ENCODE results near the gene PHGDH. TPM values are rescaled to one million over a fixed set of nuclear protein-coding genes. Genes with fewer than 3 reads are reported as not detected.

PHGDH gene
- total RNA-seq, 1 experiment from 2014 or later = 499 TPM

GRCh38 chr1:119664067-119664466, 47.7 kb upstream of the PHGDH start:
- intact Hi-C loops (cut with micrococcal nuclease; ENCODE audit: unreplicated experiment) = no loop called here

GRCh38 chr1:119667173-119667572, 44.6 kb upstream of the PHGDH start:
- ChIA-PET CTCF (no interaction called here), POLR2A (ENCODE audit: low non-redundant PET) (no interaction called here)
- Histone ChIP-seq H3K4me3 (ENCODE audit: low read depth, low read length, poor library complexity, severe bottlenecking) (no peak overlapping the region), H3K4me1 (ENCODE audit: insufficient read depth, low read length, poor library complexity, severe bottlenecking) (no peaks in the 10 kb centered on the region), H3K9me3 (ENCODE audit: low read depth, low read length, poor library complexity, severe bottlenecking) (no peaks in the 10 kb centered on the region), H3K27me3 (replicated peaks; ENCODE audit: insufficient read depth, low read depth, low read length, poor library complexity) (no peaks in the 10 kb centered on the region), H3K36me3 (ENCODE audit: insufficient read depth, low read length, poor library complexity, severe bottlenecking) (no peaks in the 10 kb centered on the region), H3K27ac (ENCODE audit: low read depth, low read length, poor library complexity, severe bottlenecking) (no peak overlapping the region)
- intact Hi-C loops (cut with micrococcal nuclease; ENCODE audit: unreplicated experiment) = no loop called here
- no TSS peak for BruUV-seq (replicated peaks)
- no peak for DNase-seq (ENCODE audit: low spot score)
- TF ChIP-seq EZH2 (IDR thresholded peaks at IDR 0.05; ENCODE audit: borderline replicate concordance, low read depth, low read length, poor library complexity, severe bottlenecking) = no peak
- TF ChIP-seq, protein P1, sequence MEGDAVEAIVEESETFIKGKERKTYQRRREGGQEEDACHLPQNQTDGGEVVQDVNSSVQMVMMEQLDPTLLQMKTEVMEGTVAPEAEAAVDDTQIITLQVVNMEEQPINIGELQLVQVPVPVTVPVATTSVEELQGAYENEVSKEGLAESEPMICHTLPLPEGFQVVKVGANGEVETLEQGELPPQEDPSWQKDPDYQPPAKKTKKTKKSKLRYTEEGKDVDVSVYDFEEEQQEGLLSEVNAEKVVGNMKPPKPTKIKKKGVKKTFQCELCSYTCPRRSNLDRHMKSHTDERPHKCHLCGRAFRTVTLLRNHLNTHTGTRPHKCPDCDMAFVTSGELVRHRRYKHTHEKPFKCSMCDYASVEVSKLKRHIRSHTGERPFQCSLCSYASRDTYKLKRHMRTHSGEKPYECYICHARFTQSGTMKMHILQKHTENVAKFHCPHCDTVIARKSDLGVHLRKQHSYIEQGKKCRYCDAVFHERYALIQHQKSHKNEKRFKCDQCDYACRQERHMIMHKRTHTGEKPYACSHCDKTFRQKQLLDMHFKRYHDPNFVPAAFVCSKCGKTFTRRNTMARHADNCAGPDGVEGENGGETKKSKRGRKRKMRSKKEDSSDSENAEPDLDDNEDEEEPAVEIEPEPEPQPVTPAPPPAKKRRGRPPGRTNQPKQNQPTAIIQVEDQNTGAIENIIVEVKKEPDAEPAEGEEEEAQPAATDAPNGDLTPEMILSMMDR (conservative IDR thresholded peaks at IDR 0.05; ENCODE audit: low read depth, low read length) = no peak

More at GRCh38 chr1:119664067-119664466, 47.7 kb upstream of the PHGDH start:
- CTCF ChIA-PET = no interaction called here
- H3K27me3 ChIP-seq (replicated peaks; ENCODE audit: insufficient read depth, low read depth, low read length, poor library complexity) = no peaks in the 10 kb centered on the region
- H3K36me3 ChIP-seq (ENCODE audit: insufficient read depth, low read length, poor library complexity, severe bottlenecking) = no peaks in the 10 kb centered on the region
- no peak for TF ChIP-seq EZH2 (IDR thresholded peaks at IDR 0.05; ENCODE audit: borderline replicate concordance, low read depth, low read length, poor library complexity, severe bottlenecking)
- TF ChIP-seq, protein P1 (conservative IDR thresholded peaks at IDR 0.05; ENCODE audit: low read depth, low read length) = no peak
- POLR2A ChIA-PET (ENCODE audit: low non-redundant PET) = no interaction called here
- H3K9me3 ChIP-seq (ENCODE audit: low read depth, low read length, poor library complexity, severe bottlenecking) = no peaks in the 10 kb centered on the region
- H3K27ac ChIP-seq (ENCODE audit: low read depth, low read length, poor library complexity, severe bottlenecking) = no peak overlapping the region
- no peak overlapping the region for H3K4me3 ChIP-seq (ENCODE audit: low read depth, low read length, poor library complexity, severe bottlenecking)
- peaks cover 3% of the 10 kb centered on the region for H3K4me1 ChIP-seq (ENCODE audit: insufficient read depth, low read length, poor library complexity, severe bottlenecking)
- no peak for DNase-seq (ENCODE audit: low spot score)
- no TSS peak for BruUV-seq (replicated peaks)

GRCh38 chr1:119670898-119671297, 40.8 kb upstream of the PHGDH start:
- no peak for DNase-seq (ENCODE audit: low spot score)
- Histone ChIP-seq H3K27me3 (replicated peaks; ENCODE audit: insufficient read depth, low read depth, low read length, poor library complexity) (no peaks in the 10 kb centered on the region), H3K4me3 (ENCODE audit: low read depth, low read length, poor library complexity, severe bottlenecking) (no peak overlapping the region), H3K4me1 (ENCODE audit: insufficient read depth, low read length, poor library complexity, severe bottlenecking) (no peaks in the 10 kb centered on the region), H3K27ac (ENCODE audit: low read depth, low read length, poor library complexity, severe bottlenecking) (no peak overlapping the region), H3K36me3 (ENCODE audit: insufficient read depth, low read length, poor library complexity, severe bottlenecking) (no peaks in the 10 kb centered on the region), H3K9me3 (ENCODE audit: low read depth, low read length, poor library complexity, severe bottlenecking) (no peaks in the 10 kb centered on the region)
- TF ChIP-seq, protein P1 (conservative IDR thresholded peaks at IDR 0.05; ENCODE audit: low read depth, low read length) = no peak
- no peak for TF ChIP-seq EZH2 (IDR thresholded peaks at IDR 0.05; ENCODE audit: borderline replicate concordance, low read depth, low read length, poor library complexity, severe bottlenecking)
- intact Hi-C loops (cut with micrococcal nuclease; ENCODE audit: unreplicated experiment) = loop anchor here (10.0 kb wide), 1 partner anchor 386 kb away; no protein-coding TSS in a partner anchor
- POLR2A ChIA-PET (ENCODE audit: low non-redundant PET) = no interaction called here
- CTCF ChIA-PET = no interaction called here
- BruUV-seq (replicated peaks) = no TSS peak

Measured in A673 (cell line).